HCT116 (cell line): ENCODE data around the gene RAB39A. TPM values are rescaled to one million over a fixed set of nuclear protein-coding genes. Genes with fewer than 3 reads are reported as not detected.
"Not testable (repeated sequence)": the region's sequence is repeated elsewhere in the genome, so short reads cannot be mapped to it uniquely, and the experiment has no call there.

Source experiments
- ATAC-seq: fragments of 200-7000 bp; cut with Tn5 transposase; 2 replicates; pipeline ENCODE4 v1.9.1; 2020; ENCODE audit warnings: mild to moderate bottlenecking, moderate library complexity
- BruUV-seq: library from RNA; stranded (reverse); fragments of 400-500 nt; replicated peaks from 2 replicates; lab custom pipeline; 2021; lab: Mats Ljungman, UMichigan
- CTCF ChIA-PET: fragments of 300-600 bp; sonication (Branson Sonifier 250); formaldehyde crosslinking; loops from one replicate; lab custom pipeline; 2021; ENCODE audit warnings: antibody characterized with exemption; lab: Charles Lee
- POLR2A ChIA-PET: fragments of 300-600, 350-600 bp; sonication (Branson Sonifier 250); formaldehyde crosslinking; loops from one replicate; lab custom pipeline; 2021; ENCODE audit warnings: antibody characterized with exemption; lab: Charles Lee
- RAD21 ChIA-PET, 2 experiments: fragments of 300-600 bp; sonication (Branson Sonifier 250); formaldehyde crosslinking; loops; one replicate each; lab custom pipeline; 2023; ENCODE audit warnings: low total read pairs in 2 of 2; ENCODE audit not compliant: uncharacterized antibody in 2 of 2, unreplicated experiment in 2 of 2, low non-redundant PET in 1 of 2; lab: Charles Lee
- DNase-seq: peaks from one replicate; pipeline ENCODE4 v3.0.0-alpha.2; 2010; ENCODE audit warnings: low read depth, low spot score
- H2AFZ ChIP-seq: fragments of 200-600 bp; shearing (Covaris generic), sonication (generic); 2 replicates; pipeline ENCODE4 v1.6.1; 2017; ENCODE audit warnings: low read depth, mixed run types, mixed read lengths, antibody characterized with exemption, low read length; ENCODE audit not compliant: poor library complexity, severe bottlenecking
- H3K27ac ChIP-seq: 2 replicates; pipeline ENCODE4 v1.5.1; 2012; ENCODE audit warnings: low read depth, low read length
- H3K27me3 ChIP-seq: fragments of 200-600 bp; sonication (generic); 2 replicates; pipeline ENCODE4 v1.6.1; 2016; ENCODE audit warnings: mixed run types, low read length, mixed read lengths; ENCODE audit not compliant: insufficient read depth
- H3K36me3 ChIP-seq, 2 experiments: fragments of 200-500 bp in 1 of 2; fragments of 200-600 bp in 1 of 2; sonication (Bioruptor generic) in 1 of 2; sonication (generic) in 1 of 2; 2 replicates each; pipeline versions ENCODE4 v1.5.1 to v1.6.1; 2014 to 2016; ENCODE audit warnings: low read length in 2 of 2, inconsistent platforms in 1 of 2, mixed read lengths in 1 of 2, mixed run types in 1 of 2; ENCODE audit not compliant: insufficient read depth in 2 of 2, control insufficient read depth in 1 of 2
- H3K4me1 ChIP-seq, 2 experiments: fragments of 200-600 bp in 1 of 2; sonication (generic) in 1 of 2; 2 replicates each; pipeline versions ENCODE4 v1.5.1 to v1.6.1; 2012 to 2017; ENCODE audit warnings: low read length in 2 of 2, inconsistent platforms in 1 of 2, mild to moderate bottlenecking in 1 of 2, mixed read lengths in 1 of 2, mixed run types in 1 of 2, moderate library complexity in 1 of 2; ENCODE audit not compliant: insufficient read depth in 2 of 2, control insufficient read depth in 1 of 2
- H3K4me2 ChIP-seq: fragments of 200-600 bp; sonication (generic); 2 replicates; pipeline ENCODE4 v1.6.1; 2017; ENCODE audit warnings: mixed run types, low read length, mixed read lengths
- H3K4me3 ChIP-seq, 2 experiments: fragments of 200-600 bp in 1 of 2; sonication (generic) in 1 of 2; replicated peaks in 1 of 2; 2 replicates each; pipeline ENCODE4 v1.5.1; 2011 to 2016; ENCODE audit warnings: low read length in 2 of 2, control low read depth in 1 of 2, low read depth in 1 of 2, mild to moderate bottlenecking in 1 of 2, mixed read lengths in 1 of 2, mixed run types in 1 of 2
- H3K79me2 ChIP-seq: fragments of 200-600 bp; sonication (generic); 2 replicates; pipeline ENCODE4 v1.6.1; 2017; ENCODE audit warnings: mild to moderate bottlenecking, mixed run types, low read length, moderate library complexity, mixed read lengths; ENCODE audit not compliant: insufficient read depth
- H3K9ac ChIP-seq: fragments of 200-600 bp; sonication (generic); 2 replicates; pipeline ENCODE4 v1.6.1; 2016; ENCODE audit warnings: low read length, mixed read lengths
- H3K9me2 ChIP-seq: fragments of 200-600 bp; sonication (generic), shearing (Covaris generic); 2 replicates; pipeline ENCODE4 v1.6.1; 2017; ENCODE audit warnings: mixed run types, mild to moderate bottlenecking, moderate library complexity; ENCODE audit not compliant: insufficient read depth
- H3K9me3 ChIP-seq, 2 experiments: fragments of 200-500 bp in 1 of 2; fragments of 200-600 bp in 1 of 2; sonication (Bioruptor generic) in 1 of 2; sonication (generic) in 1 of 2; 2 replicates each; pipeline ENCODE4 v1.6.1; 2014 to 2017; ENCODE audit warnings: low read length in 2 of 2, mixed read lengths in 2 of 2, inconsistent platforms in 1 of 2, low read depth in 1 of 2, mild to moderate bottlenecking in 1 of 2, mixed run types in 1 of 2, moderate library complexity in 1 of 2; ENCODE audit not compliant: control insufficient read depth in 1 of 2, insufficient read depth in 1 of 2
- H4K20me1 ChIP-seq: fragments of 200-600 bp; sonication (generic), shearing (Covaris generic); 2 replicates; pipeline ENCODE4 v1.6.1; 2017; ENCODE audit warnings: mixed run types, mild to moderate bottlenecking, moderate library complexity; ENCODE audit not compliant: insufficient read depth
- ATF3 ChIP-seq: IDR thresholded peaks from 2 replicates; pipeline ENCODE4 v1.6.1; 2012
- ELF1 ChIP-seq: IDR thresholded peaks from 2 replicates; pipeline ENCODE4 v1.6.1; 2012; ENCODE audit warnings: low read depth, borderline replicate concordance
- EZH2 ChIP-seq: fragments of 200-600 bp; sonication (generic); IDR thresholded peaks from 2 replicates; pipeline ENCODE4 v1.6.1; 2017; ENCODE audit warnings: antibody characterized with exemption, mixed run types
- REST ChIP-seq: IDR thresholded peaks from 2 replicates; pipeline ENCODE4 v1.6.1; 2012; ENCODE audit warnings: low read depth
- SIN3A ChIP-seq: IDR thresholded peaks from 2 replicates; pipeline ENCODE4 v1.6.1; 2012; ENCODE audit warnings: low read depth
- TCF7L2 ChIP-seq: IDR thresholded peaks from 2 replicates; pipeline ENCODE4 v1.7.0; 2011; ENCODE audit warnings: borderline replicate concordance, inconsistent platforms; ENCODE audit not compliant: insufficient read depth, insufficient read length; ENCODE audit errors: extremely low read depth
- ZBTB33 ChIP-seq: IDR thresholded peaks from 2 replicates; pipeline ENCODE4 v1.6.1; 2011; ENCODE audit warnings: mild to moderate bottlenecking, low read length, moderate library complexity; ENCODE audit not compliant: insufficient replicate concordance; ENCODE audit errors: extremely low read depth
- ZFX ChIP-seq: fragments of 450-650 bp; IDR thresholded peaks from 2 replicates; pipeline ENCODE4 v1.6.1; 2017
- intact Hi-C: fragments of 100-400 bp; cut with micrococcal nuclease; formaldehyde crosslinking; loops from 2 replicates; pipeline ENCODE4 v1.10.0; 2022
- total RNA-seq: library from RNA; stranded (reverse); gene quantifications from one replicate; pipeline ENCODE4 v1.2.1, GENCODE V29; 2021; ENCODE audit not compliant: unreplicated experiment

Gene RAB39A
- total RNA-seq, 1 experiment from 2014 or later, result not detected

- POLR2A ChIA-PET, H3K4me2 ChIP-seq, H3K9me3 ChIP-seq, H3K27ac ChIP-seq, H3K27me3 ChIP-seq, CTCF ChIA-PET, H3K9me2 ChIP-seq, DNase-seq, H4K20me1 ChIP-seq, intact Hi-C loops, H3K79me2 ChIP-seq, H3K4me3 ChIP-seq, H3K9ac ChIP-seq, H3K36me3 ChIP-seq, H2AFZ ChIP-seq, BruUV-seq, H3K4me1 ChIP-seq, ATAC-seq, RAD21 ChIA-PET: not testable (repeated sequence)
These were observed 20.1 kb downstream of the RAB39A start for GRCh38 chr11:107948328-107948727.

GRCh38 chr11:107951155-107951554 lies 22.9 kb downstream of the RAB39A start:
- Histone ChIP-seq H3K4me1 (no peaks in the 10 kb centered on the region), H3K9ac (no peak overlapping the region), H3K4me3 (no peak overlapping the region), H3K27ac (no peak overlapping the region), H3K36me3 (no peaks in the 10 kb centered on the region), H3K4me2 (no peak overlapping the region), H2AFZ (no peak overlapping the region), H3K79me2 (no peaks in the 10 kb centered on the region), H3K27me3 (no peaks in the 10 kb centered on the region), H3K9me3 (no peaks in the 10 kb centered on the region), H4K20me1 (no peaks in the 10 kb centered on the region), H3K9me2 (no peaks in the 10 kb centered on the region)
- no TSS peak for BruUV-seq
- ChIA-PET RAD21 (no interaction called here), CTCF (no interaction called here), POLR2A (no interaction called here)
- no peak for TF ChIP-seq ZFX
- no peak for TF ChIP-seq TCF7L2
- DNase-seq (no peak), ATAC-seq (no peak)
- intact Hi-C loops, result no loop called here

GRCh38 chr11:107953446-107953845 lies 25.2 kb downstream of the RAB39A start:
- ChIA-PET CTCF (no interaction called here), POLR2A (no interaction called here), RAD21 (no interaction called here)
- Histone ChIP-seq H3K4me2 (no peak overlapping the region), H3K4me1 (no peaks in the 10 kb centered on the region), H3K9me2 (no peaks in the 10 kb centered on the region), H3K4me3 (no peak overlapping the region), H4K20me1 (no peaks in the 10 kb centered on the region), H3K27ac (no peak overlapping the region), H3K9ac (no peak overlapping the region), H3K9me3 (no peaks in the 10 kb centered on the region), H2AFZ (no peak overlapping the region), H3K79me2 (no peaks in the 10 kb centered on the region), H3K27me3 (no peaks in the 10 kb centered on the region), H3K36me3 (no peaks in the 10 kb centered on the region)
- BruUV-seq, result no TSS peak
- no peak for DNase-seq
- intact Hi-C loops, result no loop called here
- no peak for ATAC-seq
- TF ChIP-seq REST (no peak), ZBTB33 (no peak), ELF1 (no peak), SIN3A (no peak), EZH2 (no peak), ATF3 (no peak)
